Hepatocyte (in vitro differentiated cells): Measurements from ENCODE around the gene GPX7. TPM values are rescaled to one million over a fixed set of nuclear protein-coding genes. Genes with fewer than 3 reads are reported as not detected.

ENCODE experiments used
- DNase-seq: peaks from one replicate; pipeline ENCODE4 v3.0.0-alpha.2; 2016; ENCODE audit warnings: low spot score
- H2AFZ ChIP-seq: fragments of 200-600 bp; sonication (generic); 2 replicates; pipeline ENCODE4 v1.6.0; 2016; ENCODE audit warnings: antibody characterized with exemption, mild to moderate bottlenecking
- H3K27ac ChIP-seq: fragments of 200-600 bp; sonication (generic); 2 replicates; pipeline ENCODE4 v1.5.1; 2016; ENCODE audit warnings: mild to moderate bottlenecking
- H3K27me3 ChIP-seq: fragments of 200-600 bp; sonication (generic); 2 replicates; pipeline ENCODE4 v1.6.1; 2016
- H3K36me3 ChIP-seq: fragments of 200-600 bp; sonication (generic); replicated peaks from 2 replicates; pipeline ENCODE4 v1.5.1; 2016; ENCODE audit warnings: low read depth; ENCODE audit not compliant: insufficient read depth
- H3K4me1 ChIP-seq: fragments of 200-600 bp; sonication (generic); 2 replicates; pipeline ENCODE4 v1.5.1; 2016; ENCODE audit warnings: mild to moderate bottlenecking, moderate library complexity; ENCODE audit not compliant: insufficient read depth
- H3K4me2 ChIP-seq: fragments of 200-600 bp; sonication (generic); 2 replicates; pipeline ENCODE4 v1.6.0; 2016
- H3K4me3 ChIP-seq: fragments of 200-600 bp; sonication (generic); 2 replicates; pipeline ENCODE4 v1.5.1; 2016; ENCODE audit warnings: mild to moderate bottlenecking
- H3K79me2 ChIP-seq: fragments of 200-600 bp; sonication (generic); 2 replicates; pipeline ENCODE4 v1.6.0; 2017; ENCODE audit warnings: mild to moderate bottlenecking
- H3K9me2 ChIP-seq: fragments of 200-600 bp; sonication (generic); replicated peaks from 2 replicates; pipeline ENCODE4 v1.6.0; 2017; ENCODE audit warnings: mild to moderate bottlenecking; ENCODE audit not compliant: insufficient read depth
- H3K9me3 ChIP-seq: fragments of 200-600 bp; sonication (generic); 2 replicates; pipeline ENCODE4 v1.5.1; 2016; ENCODE audit warnings: low read depth, mild to moderate bottlenecking
- H4K20me1 ChIP-seq: fragments of 200-600 bp; sonication (generic); 2 replicates; pipeline ENCODE4 v1.6.0; 2016; ENCODE audit warnings: mild to moderate bottlenecking; ENCODE audit not compliant: insufficient read depth, poor library complexity, severe bottlenecking
- CTCF ChIP-seq: fragments of 200-600 bp; sonication (generic); IDR thresholded peaks from 2 replicates; pipeline ENCODE4 v1.5.1; 2016; ENCODE audit warnings: antibody characterized with exemption, mild to moderate bottlenecking; ENCODE audit not compliant: poor library complexity
- EZH2 ChIP-seq: fragments of 200-600 bp; sonication (generic); IDR thresholded peaks from 2 replicates; pipeline ENCODE4 v1.6.1; 2016; ENCODE audit warnings: antibody characterized with exemption, mild to moderate bottlenecking, borderline replicate concordance
- EZH2phosphoT487 ChIP-seq: fragments of 200-600 bp; sonication (generic); IDR thresholded peaks from one replicate; pipeline ENCODE4 v1.6.1; 2018; ENCODE audit warnings: antibody characterized with exemption, mild to moderate bottlenecking, low read depth, moderate library complexity; ENCODE audit not compliant: unreplicated experiment, severe bottlenecking
- WGBS: methylation state at CpG from one replicate; pipeline ENCODE4 v1.1.6; 2016; ENCODE audit warnings: low lambda C conversion rate; ENCODE audit errors: missing lambda C conversion rate; 5-methylcytosine and 5-hydroxymethylcytosine counted together
- polyA plus RNA-seq: library from polyadenylated mRNA; unstranded; fragments of >200 nt; fragmentation: Nextera tagmentation; extraction: Ambion mirVana; gene quantifications from 2 replicates; pipeline ENCODE4 v1.2.1, GENCODE V29; 2016
- total RNA-seq: library from RNA; depleted of rRNA; stranded (reverse); fragments of >200 nt; gene quantifications from 2 replicates; pipeline ENCODE4 v1.2.3, GENCODE V29; 2014

The GPX7 gene
- total and polyA plus RNA-seq, 2 experiments from 2014 or later = 56.4 to 78.9 TPM

- no peak for DNase-seq
- TF ChIP-seq CTCF (no peak), EZH2 (no peak), EZH2phosphoT487 (no peak)
- no peak overlapping the region for H2AFZ ChIP-seq
- no peak overlapping the region for H3K27ac ChIP-seq
- H3K4me2 ChIP-seq = no peak overlapping the region
- H3K4me1 ChIP-seq = peaks cover 14% of the 10 kb centered on the region
- no peaks in the 10 kb centered on the region for H4K20me1 ChIP-seq
- no peaks in the 10 kb centered on the region for H3K9me2 ChIP-seq
- H3K4me3 ChIP-seq = no peak overlapping the region
- peaks cover 2% of the 10 kb centered on the region for H3K79me2 ChIP-seq
- H3K36me3 ChIP-seq = no peaks in the 10 kb centered on the region
- 81% methylated on average over 4 of the region's 4 CpGs for whole genome bisulfite sequencing
- no peaks in the 10 kb centered on the region for H3K27me3 ChIP-seq
- H3K9me3 ChIP-seq = no peaks in the 10 kb centered on the region
Observed at GRCh38 chr1:52556641-52557360, 45.4 kb upstream of the GPX7 start.

GRCh38 chr1:52558941-52559340, 43.2 kb upstream of the GPX7 start:
- WGBS = 94% methylated on average over 2 of the region's 2 CpGs
- Histone ChIP-seq H3K4me3 (no peak overlapping the region), H3K4me2 (no peak overlapping the region), H3K9me3 (no peaks in the 10 kb centered on the region), H2AFZ (no peak overlapping the region), H3K9me2 (no peaks in the 10 kb centered on the region), H3K27ac (no peak overlapping the region), H3K27me3 (no peaks in the 10 kb centered on the region), H3K4me1 (peaks cover 14% of the 10 kb centered on the region), H4K20me1 (no peaks in the 10 kb centered on the region), H3K36me3 (no peaks in the 10 kb centered on the region), H3K79me2 (no peaks in the 10 kb centered on the region)
- TF ChIP-seq EZH2phosphoT487 = no peak
- no peak for TF ChIP-seq CTCF
- TF ChIP-seq EZH2 = no peak
- DNase-seq = no peak

- H4K20me1 ChIP-seq = no peaks in the 10 kb centered on the region
- H2AFZ ChIP-seq = no peak overlapping the region
- no peaks in the 10 kb centered on the region for H3K9me2 ChIP-seq
- H3K79me2 ChIP-seq = no peaks in the 10 kb centered on the region
- 96% methylated on average over 2 of the region's 2 CpGs for WGBS
- H3K27me3 ChIP-seq = no peaks in the 10 kb centered on the region
- no peaks in the 10 kb centered on the region for H3K9me3 ChIP-seq
- peaks cover 5% of the 10 kb centered on the region for H3K4me1 ChIP-seq
- DNase-seq = no peak
- H3K4me2 ChIP-seq = no peak overlapping the region
- H3K4me3 ChIP-seq = no peak overlapping the region
- no peaks in the 10 kb centered on the region for H3K36me3 ChIP-seq
- H3K27ac ChIP-seq = no peak overlapping the region
- no peak for TF ChIP-seq EZH2phosphoT487
Observed at GRCh38 chr1:52559875-52560274, 42.3 kb upstream of the GPX7 start.

- H3K9me3 ChIP-seq = no peaks in the 10 kb centered on the region
- H3K27me3 ChIP-seq = no peaks in the 10 kb centered on the region
- H3K4me2 ChIP-seq = no peak overlapping the region
- no peaks in the 10 kb centered on the region for H3K36me3 ChIP-seq
- no peak overlapping the region for H2AFZ ChIP-seq
- no peaks in the 10 kb centered on the region for H3K79me2 ChIP-seq
- no peak overlapping the region for H3K27ac ChIP-seq
- H3K4me3 ChIP-seq = no peak overlapping the region
- TF ChIP-seq EZH2phosphoT487 (no peak), EZH2 (no peak), CTCF (no peak)
- 89% methylated on average over 3 of the region's 3 CpGs for WGBS
- no peaks in the 10 kb centered on the region for H3K9me2 ChIP-seq
- H4K20me1 ChIP-seq = no peaks in the 10 kb centered on the region
- peaks cover 1% of the 10 kb centered on the region for H3K4me1 ChIP-seq
- DNase-seq = no peak
Observed at GRCh38 chr1:52562766-52563165, 39.4 kb upstream of the GPX7 start.
